HepG2 (cell line): Measurements from ENCODE around the gene THAP6. TPM values are rescaled to one million over a fixed set of nuclear protein-coding genes. Genes with fewer than 3 reads are reported as not detected.
"Not testable (repeated sequence)": the region's sequence is repeated elsewhere in the genome, so short reads cannot be mapped to it uniquely, and the experiment has no call there.

Experiments used
- ATAC-seq: fragments of 200-7000 bp; cut with Tn5 transposase; 3 replicates; pipeline ENCODE4 v1.9.1; 2020; ENCODE audit warnings: mild to moderate bottlenecking, moderate library complexity
- BruUV-seq: library from RNA; stranded (reverse); fragments of 400-500 nt; replicated peaks from 2 replicates; lab custom pipeline; 2021; lab: Mats Ljungman, UMichigan
- CTCF ChIA-PET: fragments of 300-600 bp; formaldehyde crosslinking; extraction: SDS; loops from one replicate; lab custom pipeline; 2021; ENCODE audit warnings: low total read pairs, inconsistent platforms, low intra/inter-chr PET ratio; lab: Yijun Ruan, JAX
- POLR2A ChIA-PET: fragments of 350-600 bp; sonication (Branson Sonifier 250); formaldehyde crosslinking; loops from one replicate; lab custom pipeline; 2020; ENCODE audit warnings: antibody characterized with exemption, inconsistent platforms; lab: Yijun Ruan, JAX
- DNase-seq: peaks from one replicate; pipeline ENCODE4 v3.0.0-alpha.2; 2015; ENCODE audit warnings: low spot score
- FAIRE-seq: peaks from 3 replicates; lab custom pipeline; 2011; peaks lifted over from hg19 to GRCh38; lab: Jason Lieb, UNC
- H2AFZ ChIP-seq: one replicate; pipeline ENCODE4 v1.6.1; 2011; ENCODE audit warnings: low read length, inconsistent platforms
- H3K27ac ChIP-seq: fragments of 300-600 bp; 3 replicates; pipeline ENCODE4 v1.8.0; 2011; ENCODE audit warnings: mixed run types, mild to moderate bottlenecking, mixed read lengths, low read length, inconsistent platforms; ENCODE audit not compliant: insufficient read depth; ENCODE audit errors: extremely low read length
- H3K27me3 ChIP-seq, 2 experiments: fragments of 200-600 bp in 1 of 2; 2 replicates in 1 of 2; 3 replicates in 1 of 2; pipeline versions ENCODE4 v1.6.0 to v1.8.0; 2011; ENCODE audit warnings: low read length in 2 of 2, mild to moderate bottlenecking in 2 of 2, moderate library complexity in 2 of 2, inconsistent platforms in 1 of 2; ENCODE audit not compliant: insufficient read depth in 2 of 2, control insufficient read depth in 1 of 2
- H3K36me3 ChIP-seq, 2 experiments: fragments of 200-600 bp in 1 of 2; replicated peaks in 1 of 2; 2 replicates in 1 of 2; 3 replicates in 1 of 2; pipeline versions ENCODE4 v1.5.1 to v1.8.0; 2011; ENCODE audit warnings: low read length in 2 of 2, inconsistent platforms in 1 of 2; ENCODE audit not compliant: insufficient read depth in 2 of 2, control insufficient read depth in 1 of 2
- H3K4me1 ChIP-seq: 2 replicates; pipeline ENCODE4 v1.5.1; 2012; ENCODE audit warnings: low read length, inconsistent platforms; ENCODE audit not compliant: insufficient read depth
- H3K4me2 ChIP-seq: 2 replicates; pipeline ENCODE4 v1.6.0; 2011; ENCODE audit warnings: low read depth, low read length, inconsistent platforms
- H3K4me3 ChIP-seq, 3 experiments: fragments of 200-600 bp in 1 of 3; sonication (generic), shearing (Covaris generic) in 1 of 3; replicated peaks in 1 of 3; 2 replicates each; pipeline ENCODE4 v1.5.1; 2011 to 2016; ENCODE audit warnings: low read length in 3 of 3, inconsistent platforms in 2 of 3, low read depth in 2 of 3, mild to moderate bottlenecking in 2 of 3, control low read depth in 1 of 3, mixed read lengths in 1 of 3; ENCODE audit not compliant: insufficient read depth in 1 of 3
- H3K79me2 ChIP-seq: one replicate; pipeline ENCODE4 v1.6.1; 2011; ENCODE audit warnings: low read length, inconsistent platforms; ENCODE audit not compliant: insufficient read depth
- H3K9ac ChIP-seq: 2 replicates; pipeline ENCODE4 v1.6.0; 2011; ENCODE audit warnings: mild to moderate bottlenecking, low read depth, low read length, inconsistent platforms; ENCODE audit not compliant: insufficient read depth
- H3K9me3 ChIP-seq: 2 replicates; pipeline ENCODE4 v1.5.1; 2012; ENCODE audit warnings: mild to moderate bottlenecking, low read length
- H4K20me1 ChIP-seq: 2 replicates; pipeline ENCODE4 v1.6.0; 2011; ENCODE audit warnings: inconsistent platforms, mild to moderate bottlenecking, low read length, moderate library complexity; ENCODE audit not compliant: insufficient read depth
- ARNT ChIP-seq: fragments of 450-650 bp; IDR thresholded peaks from 2 replicates; pipeline ENCODE4 v1.6.1; 2017
- HES4 ChIP-seq: sonication (generic); formaldehyde crosslinking; IDR thresholded peaks from 2 replicates; pipeline ENCODE4 v1.9.0; 2021; ENCODE audit warnings: mild to moderate bottlenecking, missing genetic modification reagents, borderline replicate concordance
- MTF1 ChIP-seq: sonication (generic); formaldehyde crosslinking; IDR thresholded peaks from 2 replicates; pipeline ENCODE4 v1.5.0; 2020; ENCODE audit warnings: missing genetic modification reagents
- TMF1 ChIP-seq: sonication (generic); formaldehyde crosslinking; IDR thresholded peaks from 2 replicates; pipeline ENCODE4 v1.8.1; 2022; ENCODE audit warnings: low read depth, missing genetic modification reagents
- ZNF24 ChIP-seq: fragments of 450-650 bp; IDR thresholded peaks from 2 replicates; pipeline ENCODE4 v1.6.1; 2017; ENCODE audit warnings: antibody characterized with exemption, mild to moderate bottlenecking
- WGBS: methylation state at CpG from one replicate; pipeline ENCODE4 v1.1.6; 2017; ENCODE audit warnings: low lambda C conversion rate; 5-methylcytosine and 5-hydroxymethylcytosine counted together
- in situ Hi-C: cut with HindIII; loops from 2 replicates; pipeline ENCODE4 v1.10.0; 2017; ENCODE audit warnings: low pct_unique_long_range_greater_than_20kb; ENCODE audit not compliant: extremely low pct_ligation_motif_present
- intact Hi-C: fragments of 100-400 bp; cut with micrococcal nuclease; formaldehyde crosslinking; loops from one replicate; pipeline ENCODE4 v1.10.0; 2022; ENCODE audit not compliant: unreplicated experiment
- polyA plus RNA-seq, 8 experiments: library from polyadenylated mRNA; depleted of rRNA in 3 of 8; stranded (reverse) in 7 of 8; unstranded in 1 of 8; fragments of >200 nt; fragmentation: Illumina TruSeq in 4 of 8; extraction: Trizol in 4 of 8; gene quantifications; 2 replicates each; pipeline versions ENCODE4 v1.2.1 to v1.2.3, GENCODE V29; 2011 to 2016; ENCODE audit warnings: low read depth in 4 of 8, missing spikeins in 1 of 8, mixed read lengths in 1 of 8; ENCODE audit not compliant: insufficient read depth in 1 of 8
- total RNA-seq, 5 experiments: library from RNA; depleted of rRNA; stranded (reverse); fragments of >200 nt; fragmentation: Illumina TruSeq; extraction: Trizol; gene quantifications; 2 replicates each; pipeline ENCODE4 v1.2.3, GENCODE V29; 2016; ENCODE audit warnings: low read depth in 1 of 5

The THAP6 gene
- total and polyA plus RNA-seq, 2 of the 13 experiments (the other 11 are each of a cell fraction or from before 2014, with no cell fraction given) = 9.3 to 14.7 TPM

DNA sequence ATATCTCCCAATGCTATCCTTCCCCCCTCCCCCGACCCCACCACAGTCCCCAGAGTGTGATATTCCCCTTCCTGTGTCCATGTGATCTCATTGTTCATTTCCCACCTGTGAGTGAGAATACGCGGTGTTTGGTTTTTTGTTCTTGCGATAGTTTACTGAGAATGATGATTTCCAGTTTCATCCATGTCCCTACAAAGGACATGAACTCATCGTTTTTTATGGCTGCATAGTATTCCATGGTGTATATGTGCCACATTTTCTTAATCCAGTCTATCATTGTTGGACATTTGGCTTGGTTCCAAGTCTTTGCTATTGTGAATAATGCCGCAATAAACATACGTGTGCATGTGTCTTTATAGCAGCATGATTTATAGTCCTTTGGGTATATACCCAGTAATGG lies 5.2 kb downstream of the THAP6 start:
- intact Hi-C loops, H4K20me1 ChIP-seq, H2AFZ ChIP-seq, POLR2A ChIA-PET, H3K27ac ChIP-seq, in situ Hi-C loops, BruUV-seq, H3K4me2 ChIP-seq, ATAC-seq, H3K9ac ChIP-seq, H3K9me3 ChIP-seq, H3K27me3 ChIP-seq, H3K4me3 ChIP-seq, DNase-seq, CTCF ChIA-PET, FAIRE-seq: not testable (repeated sequence)
- 96% methylated on average over 5 of the region's 7 CpGs for WGBS
- Histone ChIP-seq H3K79me2 (peaks cover 10% of the 10 kb centered on the region), H3K4me1 (peaks cover 15% of the 10 kb centered on the region), H3K36me3 (peaks cover 2 to 24% of the 10 kb centered on the region in 2 experiments)

DNA sequence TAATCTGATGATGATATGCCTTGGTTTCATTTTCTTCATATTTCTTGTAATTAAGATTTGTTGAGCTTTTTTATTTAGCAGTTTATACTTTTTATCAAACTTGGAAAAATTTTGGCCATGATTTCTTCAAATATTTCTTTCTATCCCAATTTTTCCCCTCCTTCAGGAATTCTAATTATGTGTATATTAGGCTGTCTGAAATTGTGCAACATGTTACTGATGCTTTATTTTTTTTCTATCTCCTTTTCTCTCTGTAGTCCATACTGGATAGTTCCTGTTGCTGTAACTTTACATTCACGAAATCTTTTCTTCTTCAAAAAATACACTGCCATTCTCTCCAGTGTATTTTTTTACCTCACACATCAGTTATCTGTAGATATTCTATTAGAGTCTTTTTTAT lies 10.8 kb downstream of the THAP6 start:
- Histone ChIP-seq H3K4me3 (no peak overlapping the region), H3K36me3 (peaks cover 3 to 41% of the 10 kb centered on the region in 2 experiments; a peak in 4 of 5 replicates), H2AFZ (no peak overlapping the region), H3K27me3 (no peaks in the 10 kb centered on the region), H3K4me1 (no peaks in the 10 kb centered on the region), H3K9me3 (no peaks in the 10 kb centered on the region), H3K9ac (no peak overlapping the region), H3K79me2 (no peaks in the 10 kb centered on the region), H4K20me1 (no peaks in the 10 kb centered on the region), H3K4me2 (no peak overlapping the region), H3K27ac (no peak overlapping the region)
- no TSS peak for BruUV-seq
- no peak for DNase-seq
- ATAC-seq = no peak
- WGBS = 94% methylated on average over 1 of the region's 1 CpG
- POLR2A ChIA-PET = interaction anchor here (2.5 kb wide), 1 partner anchor 11 kb away, joined by 10 read pairs; the partner anchor contains the start of genes RCHY1 and THAP6
- no peak for TF ChIP-seq ARNT
- TF ChIP-seq MTF1 (CRISPR knock-in tag) = no peak
- no peak for TF ChIP-seq HES4 (CRISPR knock-in tag)
- no peak for TF ChIP-seq TMF1 (CRISPR knock-in tag)
- no peak for TF ChIP-seq ZNF24
- in situ Hi-C loops (no loop called here), intact Hi-C loops (no loop called here)
- CTCF ChIA-PET = no interaction called here
- no peak for FAIRE-seq
